ENCODE measurements around the gene GNPTAB.

The GNPTAB gene

GRCh38 chr12:101773650-101774162 lies 57.1 kb downstream of the GNPTAB start:
- TF ChIP-seq CTCF (IDR thresholded peaks at IDR 0.05; ENCODE audit: low read depth, low read length): peak; percentile 92

GRCh38 chr12:101772012-101772775 lies 58.6 kb downstream of the GNPTAB start:
- no peak for DNase-seq
- Histone ChIP-seq H3K27me3 (no peaks in the 10 kb centered on the region), H3K9me3 (no peaks in the 10 kb centered on the region), H3K4me1 (no peaks in the 10 kb centered on the region), H3K36me3 (no peaks in the 10 kb centered on the region), H3K4me3 (ENCODE audit: low read depth, low read length) (no peak overlapping the region)
- no peak for TF ChIP-seq CTCF (IDR thresholded peaks at IDR 0.05; ENCODE audit: low read depth, low read length)

More at GRCh38 chr12:101773650-101774162, 57.1 kb downstream of the GNPTAB start:
- Histone ChIP-seq H3K4me3 (ENCODE audit: low read depth, low read length) (no peak overlapping the region), H3K9me3 (no peaks in the 10 kb centered on the region), H3K27me3 (no peaks in the 10 kb centered on the region), H3K36me3 (no peaks in the 10 kb centered on the region), H3K4me1 (no peaks in the 10 kb centered on the region)
- peak; percentile 49 for DNase-seq

GRCh38 chr12:101769865-101770264 lies 60.9 kb downstream of the GNPTAB start:
- DNase-seq: no peak
- TF ChIP-seq CTCF (IDR thresholded peaks at IDR 0.05; ENCODE audit: low read depth, low read length): no peak
- Histone ChIP-seq H3K27me3 (no peaks in the 10 kb centered on the region), H3K36me3 (no peaks in the 10 kb centered on the region), H3K4me3 (ENCODE audit: low read depth, low read length) (no peak overlapping the region), H3K9me3 (no peaks in the 10 kb centered on the region), H3K4me1 (no peaks in the 10 kb centered on the region)

- H3K9me3 ChIP-seq: no peaks in the 10 kb centered on the region
- H3K4me1 ChIP-seq: no peaks in the 10 kb centered on the region
- no peaks in the 10 kb centered on the region for H3K27me3 ChIP-seq
- H3K4me3 ChIP-seq (ENCODE audit: low read depth, low read length): no peak overlapping the region
- TF ChIP-seq CTCF (IDR thresholded peaks at IDR 0.05; ENCODE audit: low read depth, low read length): no peak
- DNase-seq: no peak
- H3K36me3 ChIP-seq: no peaks in the 10 kb centered on the region
Observed at GRCh38 chr12:101768781-101769180, 62.0 kb downstream of the GNPTAB start.

- Histone ChIP-seq H3K4me1 (no peaks in the 10 kb centered on the region), H3K27me3 (no peaks in the 10 kb centered on the region), H3K9me3 (no peaks in the 10 kb centered on the region), H3K36me3 (no peaks in the 10 kb centered on the region), H3K4me3 (ENCODE audit: low read depth, low read length) (no peak overlapping the region)
- no peak for DNase-seq
- no peak for TF ChIP-seq CTCF (IDR thresholded peaks at IDR 0.05; ENCODE audit: low read depth, low read length)
Observed at GRCh38 chr12:101767537-101767936, 63.2 kb downstream of the GNPTAB start.

- Histone ChIP-seq H3K4me3 (ENCODE audit: low read depth, low read length) (no peak overlapping the region), H3K4me1 (no peaks in the 10 kb centered on the region), H3K36me3 (no peaks in the 10 kb centered on the region), H3K9me3 (no peaks in the 10 kb centered on the region), H3K27me3 (no peaks in the 10 kb centered on the region)
- no peak for TF ChIP-seq CTCF (IDR thresholded peaks at IDR 0.05; ENCODE audit: low read depth, low read length)
- DNase-seq: no peak
Observed at GRCh38 chr12:101764051-101764792, 66.5 kb downstream of the GNPTAB start.

Data from BE2C (cell line).